Neural cell (in vitro differentiated cells): ENCODE data around the gene IL10RB. TPM values are rescaled to one million over a fixed set of nuclear protein-coding genes. Genes with fewer than 3 reads are reported as not detected.
"Not testable (repeated sequence)": the region's sequence is repeated elsewhere in the genome, so short reads cannot be mapped to it uniquely, and the experiment has no call there.

Experiments
- H2AFZ ChIP-seq: fragments of 200-600, 300-800 bp; sonication (generic), shearing (Covaris generic); 2 replicates; pipeline ENCODE4 v1.6.0; 2014; ENCODE audit warnings: low read depth, mild to moderate bottlenecking, antibody characterized with exemption, low read length, moderate library complexity
- H3F3A ChIP-seq: fragments of 200-600 bp; shearing (Covaris generic); 2 replicates; pipeline ENCODE4 v1.6.1; 2016; ENCODE audit warnings: mild to moderate bottlenecking, moderate library complexity, mixed read lengths, antibody characterized with exemption, low read length; ENCODE audit not compliant: insufficient read depth, poor library complexity, severe bottlenecking
- H3K27ac ChIP-seq: fragments of 200-600, 300-800 bp; sonication (generic), shearing (Covaris generic); 2 replicates; pipeline ENCODE4 v1.5.1; 2014; ENCODE audit warnings: mild to moderate bottlenecking, low read length, moderate library complexity
- H3K27me3 ChIP-seq: fragments of 300-800, 200-600 bp; sonication (generic), shearing (Covaris generic); 2 replicates; pipeline ENCODE4 v1.6.0; 2014; ENCODE audit warnings: mild to moderate bottlenecking, low read depth, low read length, moderate library complexity; ENCODE audit not compliant: insufficient read depth
- H3K36me3 ChIP-seq: fragments of 300-800, 200-600 bp; sonication (generic), shearing (Covaris generic); 2 replicates; pipeline ENCODE4 v1.5.1; 2014; ENCODE audit warnings: mild to moderate bottlenecking, antibody characterized with exemption, low read length, moderate library complexity; ENCODE audit not compliant: insufficient read depth
- H3K4me2 ChIP-seq: fragments of 300-800, 200-600 bp; sonication (generic), shearing (Covaris generic); 2 replicates; pipeline ENCODE4 v1.6.0; 2014; ENCODE audit warnings: mild to moderate bottlenecking, low read length
- H3K4me3 ChIP-seq: fragments of 300-800, 200-600 bp; sonication (generic), shearing (Covaris generic); 2 replicates; pipeline ENCODE4 v1.5.1; 2014; ENCODE audit warnings: mild to moderate bottlenecking, low read length, moderate library complexity
- H3K79me2 ChIP-seq: fragments of 200-600 bp; shearing (Covaris generic); replicated peaks from 2 replicates; pipeline ENCODE4 v1.6.0; 2014; ENCODE audit warnings: mild to moderate bottlenecking, low read length, moderate library complexity; ENCODE audit not compliant: insufficient read depth
- H3K9ac ChIP-seq: fragments of 300-800, 200-600 bp; sonication (generic), shearing (Covaris generic); 2 replicates; pipeline ENCODE4 v1.6.1; 2016; ENCODE audit warnings: mild to moderate bottlenecking, low read length, mixed read lengths
- H3K9me2 ChIP-seq: fragments of 200-600 bp; shearing (Covaris generic); 2 replicates; pipeline ENCODE4 v1.6.1; 2016; ENCODE audit warnings: mild to moderate bottlenecking, low read length, mixed read lengths; ENCODE audit not compliant: insufficient read depth
- H3K9me3 ChIP-seq: fragments of 200-600, 300-800 bp; sonication (generic), shearing (Covaris generic); 2 replicates; pipeline ENCODE4 v1.6.1; 2016; ENCODE audit warnings: mild to moderate bottlenecking, mixed run types, low read length, moderate library complexity, mixed read lengths
- H4K20me1 ChIP-seq: fragments of 200-600 bp; shearing (Covaris generic); 2 replicates; pipeline ENCODE4 v1.6.1; 2016; ENCODE audit warnings: mild to moderate bottlenecking, mixed run types; ENCODE audit not compliant: insufficient read depth
- CTCF ChIP-seq: fragments of 450-650 bp; IDR thresholded peaks from 2 replicates; pipeline ENCODE4 v1.5.1; 2014; ENCODE audit warnings: antibody characterized with exemption, mild to moderate bottlenecking, moderate library complexity; ENCODE audit not compliant: poor library complexity, severe bottlenecking
- EP300 ChIP-seq: fragments of 450-650 bp; conservative IDR thresholded peaks from 2 replicates; pipeline ENCODE4 v1.6.1; 2014; ENCODE audit warnings: antibody characterized with exemption, mild to moderate bottlenecking, moderate library complexity; ENCODE audit not compliant: poor library complexity, severe bottlenecking
- EZH2 ChIP-seq: fragments of 200-600, 300-800 bp; shearing (Covaris generic), sonication (generic); IDR thresholded peaks from 2 replicates; pipeline ENCODE4 v1.6.1; 2014; ENCODE audit warnings: antibody characterized with exemption, low read length, borderline replicate concordance, mild to moderate bottlenecking; ENCODE audit not compliant: insufficient read depth, poor library complexity, severe bottlenecking
- MXI1 ChIP-seq: fragments of 450-650 bp; conservative IDR thresholded peaks from 2 replicates; pipeline ENCODE4 v1.6.1; 2014; ENCODE audit warnings: antibody characterized with exemption, mild to moderate bottlenecking; ENCODE audit not compliant: poor library complexity, severe bottlenecking
- POLR2AphosphoS5 ChIP-seq: IDR thresholded peaks from 2 replicates; pipeline ENCODE4 v1.6.1; 2012
- RAD21 ChIP-seq: fragments of 450-650 bp; conservative IDR thresholded peaks from 2 replicates; pipeline ENCODE4 v1.6.1; 2014; ENCODE audit warnings: antibody characterized with exemption, mild to moderate bottlenecking, moderate library complexity
- REST ChIP-seq: IDR thresholded peaks from 2 replicates; pipeline ENCODE4 v1.6.1; 2012; ENCODE audit warnings: borderline replicate concordance
- SMC3 ChIP-seq: fragments of 450-650 bp; conservative IDR thresholded peaks from 2 replicates; pipeline ENCODE4 v1.6.1; 2014; ENCODE audit warnings: antibody characterized with exemption, mild to moderate bottlenecking, moderate library complexity; ENCODE audit not compliant: poor library complexity
- TAF1 ChIP-seq: IDR thresholded peaks from 2 replicates; pipeline ENCODE4 v1.6.1; 2012; ENCODE audit warnings: low read depth
- polyA plus RNA-seq: library from polyadenylated mRNA; depleted of rRNA; stranded (reverse); fragments of >200 nt; gene quantifications from 2 replicates; pipeline ENCODE4 v1.2.3, GENCODE V29; 2014

The IL10RB gene
- polyA plus RNA-seq, 1 donor from 2014 or later = 6.0 TPM

- no peaks in the 10 kb centered on the region for H3K9me3 ChIP-seq
- H3K36me3 ChIP-seq = no peaks in the 10 kb centered on the region
- H3K9me2 ChIP-seq = no peaks in the 10 kb centered on the region
- no peaks in the 10 kb centered on the region for H3K27me3 ChIP-seq
- H2AFZ ChIP-seq = no peak overlapping the region
- H3K9ac ChIP-seq = no peak overlapping the region
- no peak overlapping the region for H3K4me3 ChIP-seq
- no peak for TF ChIP-seq RAD21
- no peak for TF ChIP-seq EZH2
- no peak for TF ChIP-seq SMC3
- TF ChIP-seq EP300 = no peak
- TF ChIP-seq POLR2AphosphoS5 = no peak
- no peak for TF ChIP-seq REST
- no peak for TF ChIP-seq MXI1
- TF ChIP-seq TAF1 = no peak
- TF ChIP-seq CTCF = no peak
- no peaks in the 10 kb centered on the region for H4K20me1 ChIP-seq
- H3K27ac ChIP-seq = no peak overlapping the region
- no peaks in the 10 kb centered on the region for H3F3A ChIP-seq
- H3K4me2 ChIP-seq = no peak overlapping the region
- H3K79me2 ChIP-seq = no peaks in the 10 kb centered on the region
These were observed 51.0 kb downstream of the IL10RB start for GRCh38 chr21:33317145-33317544.

GRCh38 chr21:33317786-33318486 lies 51.8 kb downstream of the IL10RB start:
- TF ChIP-seq REST (no peak), POLR2AphosphoS5 (no peak), EZH2 (no peak), TAF1 (no peak), RAD21 (no peak), SMC3 (no peak), MXI1 (no peak), CTCF (no peak), EP300 (no peak)
- H3K4me2 ChIP-seq = no peak overlapping the region

GRCh38 chr21:33321005-33321404 lies 54.8 kb downstream of the IL10RB start:
- not testable (repeated sequence) for H3K9me2 ChIP-seq, H3K9me3 ChIP-seq, H3K4me3 ChIP-seq, H2AFZ ChIP-seq, H3K36me3 ChIP-seq, H3K27ac ChIP-seq, H4K20me1 ChIP-seq, H3F3A ChIP-seq, H3K9ac ChIP-seq, H3K27me3 ChIP-seq, H3K79me2 ChIP-seq, H3K4me2 ChIP-seq

More at GRCh38 chr21:33317786-33318486, 51.8 kb downstream of the IL10RB start:
- H4K20me1 ChIP-seq = no peaks in the 10 kb centered on the region
- no peaks in the 10 kb centered on the region for H3K27me3 ChIP-seq
- no peak overlapping the region for H3K9ac ChIP-seq
- H3K79me2 ChIP-seq = no peaks in the 10 kb centered on the region
- H3K9me3 ChIP-seq = no peaks in the 10 kb centered on the region
- no peaks in the 10 kb centered on the region for H3K9me2 ChIP-seq
- no peak overlapping the region for H3K4me3 ChIP-seq
- H3F3A ChIP-seq = no peaks in the 10 kb centered on the region
- no peak overlapping the region for H2AFZ ChIP-seq
- no peak overlapping the region for H3K27ac ChIP-seq
- H3K36me3 ChIP-seq = no peaks in the 10 kb centered on the region
